A549 (cell line): ENCODE data around the gene MOB1B.

Experiments used
- CTCF ChIP-seq: fragments of >200 bp; sonication (Bioruptor Twin); formaldehyde crosslinking; IDR thresholded peaks from 3 replicates; pipeline ENCODE4 v1.5.1; 2016
- EP300 ChIP-seq, 2 experiments: fragments of >200 bp; sonication (Bioruptor Twin); formaldehyde crosslinking; IDR thresholded peaks; 2 replicates in 1 of 2; 3 replicates in 1 of 2; pipeline ENCODE4 v1.6.1; 2016 to 2017
- JUN ChIP-seq, 2 experiments: fragments of >200 bp; sonication (Bioruptor Twin); formaldehyde crosslinking; IDR thresholded peaks; 2 replicates in 1 of 2; 3 replicates in 1 of 2; pipeline ENCODE4 v1.6.1; 2016 to 2017
- POLR2A ChIP-seq: IDR thresholded peaks from 2 replicates; pipeline ENCODE4 v1.6.1; 2012; ENCODE audit warnings: mild to moderate bottlenecking, low read length
- RAD21 ChIP-seq, 2 experiments: fragments of >200 bp in 1 of 2; sonication (Bioruptor Twin) in 1 of 2; formaldehyde crosslinking in 1 of 2; IDR thresholded peaks in 1 of 2; conservative IDR thresholded peaks in 1 of 2; 2 replicates in 1 of 2; 3 replicates in 1 of 2; pipeline ENCODE4 v1.6.1; 2012 to 2018; ENCODE audit warnings: inconsistent platforms in 1 of 2
- REST ChIP-seq: fragments of 200-600 bp; sonication (generic); IDR thresholded peaks from 2 replicates; pipeline ENCODE4 v1.6.1; 2016; ENCODE audit warnings: antibody characterized with exemption, mild to moderate bottlenecking, moderate library complexity
- TF ChIP-seq, protein P1 (sequence below): fragments of 150-350 bp; IDR thresholded peaks from 2 replicates; pipeline ENCODE4 v1.6.1; 2014; ENCODE audit warnings: low read depth, mild to moderate bottlenecking, low read length
- TF ChIP-seq, protein P2 (sequence below): IDR thresholded peaks from 2 replicates; pipeline ENCODE4 v1.6.1; 2012

- no peak for TF ChIP-seq CTCF
- no peak for TF ChIP-seq RAD21 (conservative IDR thresholded peaks at IDR 0.05 in 1 of 2, IDR thresholded peaks at IDR 0.05 in 1 of 2)
- TF ChIP-seq, protein P1, sequence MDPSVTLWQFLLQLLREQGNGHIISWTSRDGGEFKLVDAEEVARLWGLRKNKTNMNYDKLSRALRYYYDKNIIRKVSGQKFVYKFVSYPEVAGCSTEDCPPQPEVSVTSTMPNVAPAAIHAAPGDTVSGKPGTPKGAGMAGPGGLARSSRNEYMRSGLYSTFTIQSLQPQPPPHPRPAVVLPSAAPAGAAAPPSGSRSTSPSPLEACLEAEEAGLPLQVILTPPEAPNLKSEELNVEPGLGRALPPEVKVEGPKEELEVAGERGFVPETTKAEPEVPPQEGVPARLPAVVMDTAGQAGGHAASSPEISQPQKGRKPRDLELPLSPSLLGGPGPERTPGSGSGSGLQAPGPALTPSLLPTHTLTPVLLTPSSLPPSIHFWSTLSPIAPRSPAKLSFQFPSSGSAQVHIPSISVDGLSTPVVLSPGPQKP: no peak
- TF ChIP-seq, protein P2, sequence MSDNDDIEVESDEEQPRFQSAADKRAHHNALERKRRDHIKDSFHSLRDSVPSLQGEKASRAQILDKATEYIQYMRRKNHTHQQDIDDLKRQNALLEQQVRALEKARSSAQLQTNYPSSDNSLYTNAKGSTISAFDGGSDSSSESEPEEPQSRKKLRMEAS: no peak
- TF ChIP-seq REST: no peak
- TF ChIP-seq POLR2A: no peak
- no peak for TF ChIP-seq JUN (IDR thresholded peaks at IDR 0.05)
- no peak for TF ChIP-seq EP300 (IDR thresholded peaks at IDR 0.05)
These were observed 89.4 kb downstream of the MOB1B start for GRCh38 chr4:70991596-70991995.
